ENCODE measurements around the gene RAB9A. TPM values are rescaled to one million over a fixed set of nuclear protein-coding genes. Genes with fewer than 3 reads are reported as not detected.

Gene RAB9A
- total and polyA plus RNA-seq, 3 donors from 2014 or later, result 12.9 to 13.2 (median 13.1) TPM

- Histone ChIP-seq H3K9me3 (no peaks in the 10 kb centered on the region), H3K36me3 (ENCODE audit: low read depth, missing control alignments) (no peaks in the 10 kb centered on the region), H3K27me3 (no peaks in the 10 kb centered on the region), H3K4me1 (no peaks in the 10 kb centered on the region), H3K27ac (no peak overlapping the region), H3K4me3 (no peak overlapping the region)
- no peak for TF ChIP-seq POLR2A (IDR thresholded peaks at IDR 0.05)
- TF ChIP-seq CTCF (IDR thresholded peaks at IDR 0.05), result no peak
- DNase-seq, result no peak
- intact Hi-C loops (cut with DNase I; ENCODE audit: low total_unique reads), result no loop called here
- WGBS, 2 donors, result 58 to 60% methylated on average over 4 of the region's 4 CpGs
These were observed 11.5 kb downstream of the RAB9A start for GRCh38 chrX:13700380-13700779.

GRCh38 chrX:13702111-13702789, 13.3 kb downstream of the RAB9A start:
- WGBS, 2 donors, result 87 to 90% methylated on average over 5 of the region's 5 CpGs
- Histone ChIP-seq H3K9me3 (no peaks in the 10 kb centered on the region), H3K27me3 (no peaks in the 10 kb centered on the region), H3K36me3 (ENCODE audit: low read depth, missing control alignments) (no peaks in the 10 kb centered on the region), H3K4me3 (no peak overlapping the region), H3K4me1 (no peaks in the 10 kb centered on the region), H3K27ac (no peak overlapping the region)
- no peak for TF ChIP-seq CTCF (IDR thresholded peaks at IDR 0.05)
- TF ChIP-seq POLR2A (IDR thresholded peaks at IDR 0.05), result no peak
- intact Hi-C loops (cut with DNase I; ENCODE audit: low total_unique reads), result no loop called here
- DNase-seq, result no peak

GRCh38 chrX:13703135-13703534, 14.2 kb downstream of the RAB9A start:
- TF ChIP-seq POLR2A (IDR thresholded peaks at IDR 0.05), result no peak
- Histone ChIP-seq H3K27me3 (no peaks in the 10 kb centered on the region), H3K36me3 (ENCODE audit: low read depth, missing control alignments) (no peaks in the 10 kb centered on the region), H3K27ac (no peak overlapping the region), H3K4me1 (no peaks in the 10 kb centered on the region), H3K9me3 (no peaks in the 10 kb centered on the region), H3K4me3 (no peak overlapping the region)
- WGBS, 2 donors, result 54 to 67% methylated on average over 3 of the region's 3 CpGs
- intact Hi-C loops (cut with DNase I; ENCODE audit: low total_unique reads), result no loop called here
- no peak for DNase-seq

GRCh38 chrX:13703589-13703988, 14.7 kb downstream of the RAB9A start:
- Histone ChIP-seq H3K27ac (no peak overlapping the region), H3K4me1 (no peaks in the 10 kb centered on the region), H3K27me3 (no peaks in the 10 kb centered on the region), H3K9me3 (no peaks in the 10 kb centered on the region), H3K4me3 (no peak overlapping the region), H3K36me3 (ENCODE audit: low read depth, missing control alignments) (no peaks in the 10 kb centered on the region)
- intact Hi-C loops (cut with DNase I; ENCODE audit: low total_unique reads), result no loop called here
- DNase-seq, result no peak
- TF ChIP-seq POLR2A (IDR thresholded peaks at IDR 0.05) (no peak), CTCF (IDR thresholded peaks at IDR 0.05) (no peak)
- whole genome bisulfite sequencing, 2 donors, result 54 to 94% methylated on average over 2 to 3 of the region's 3 CpGs

GRCh38 chrX:13711141-13711540, 22.2 kb downstream of the RAB9A start:
- no peaks in the 10 kb centered on the region for H3K36me3 ChIP-seq (ENCODE audit: low read depth, missing control alignments)
- no peak for DNase-seq
- 57 to 60% methylated on average over 1 to 4 of the region's 4 CpGs for WGBS, 2 donors
- intact Hi-C loops (cut with DNase I; ENCODE audit: low total_unique reads), result no loop called here
- no peaks in the 10 kb centered on the region for H3K27me3 ChIP-seq
- H3K9me3 ChIP-seq, result no peaks in the 10 kb centered on the region
- H3K4me1 ChIP-seq, result no peaks in the 10 kb centered on the region
- TF ChIP-seq CTCF (IDR thresholded peaks at IDR 0.05), result no peak
- no peak for TF ChIP-seq POLR2A (IDR thresholded peaks at IDR 0.05)
- H3K4me3 ChIP-seq, result no peak overlapping the region
- H3K27ac ChIP-seq, result no peak overlapping the region

All from testis (tissue), 3 donors.